OCI-LY3 (cell line): ENCODE results near the gene DNAJC22.

Source experiments
- H2AFZ ChIP-seq: fragments of 200-600, 300-600 bp; shearing (Covaris generic); 2 replicates; pipeline ENCODE4 v1.6.0; 2014; ENCODE audit warnings: antibody characterized with exemption, low read depth, low read length
- H3K27ac ChIP-seq: fragments of 200-600, 300-600 bp; sonication (generic); 2 replicates; pipeline ENCODE4 v1.5.1; 2014; ENCODE audit warnings: mild to moderate bottlenecking, low read length, moderate library complexity, mixed read lengths
- H3K27me3 ChIP-seq: fragments of 200-600, 300-600 bp; sonication (generic); 2 replicates; pipeline ENCODE4 v1.6.1; 2014; ENCODE audit warnings: low read depth, low read length, mixed read lengths
- H3K36me3 ChIP-seq: fragments of 200-600, 300-600 bp; sonication (generic); replicated peaks from 2 replicates; pipeline ENCODE3; 2014; ENCODE audit warnings: low read depth, low read length, mixed read lengths
- H3K4me1 ChIP-seq: fragments of 300-600, 200-600 bp; sonication (generic); 2 replicates; pipeline ENCODE4 v1.6.1; 2014; ENCODE audit warnings: low read length, mixed read lengths
- H3K4me2 ChIP-seq: fragments of 200-600, 300-600 bp; sonication (generic); 2 replicates; pipeline ENCODE4 v1.6.1; 2014; ENCODE audit warnings: low read length, mixed read lengths
- H3K4me3 ChIP-seq: fragments of 300-600, 200-600 bp; sonication (generic); 2 replicates; pipeline ENCODE4 v1.5.1; 2014; ENCODE audit warnings: antibody characterized with exemption, mild to moderate bottlenecking, low read length, moderate library complexity
- H3K79me2 ChIP-seq: fragments of 300-600, 200-600 bp; shearing (Covaris generic); 2 replicates; pipeline ENCODE4 v1.6.1; 2014; ENCODE audit warnings: mild to moderate bottlenecking, low read length, mixed read lengths
- H3K9ac ChIP-seq: fragments of 300-600, 200-600 bp; shearing (Covaris generic); 2 replicates; pipeline ENCODE4 v1.6.0; 2014; ENCODE audit warnings: mild to moderate bottlenecking, low read length, moderate library complexity
- H3K9me3 ChIP-seq: fragments of 200-600, 300-600 bp; shearing (Covaris generic); 2 replicates; pipeline ENCODE4 v1.6.1; 2014; ENCODE audit warnings: low read length, mixed read lengths; ENCODE audit not compliant: insufficient read depth
- H4K20me1 ChIP-seq: fragments of 200-600, 300-600 bp; sonication (generic); 2 replicates; pipeline ENCODE4 v1.6.1; 2016; ENCODE audit warnings: low read length, mixed read lengths; ENCODE audit not compliant: insufficient read depth
- EZH2phosphoT487 ChIP-seq: fragments of 200-600 bp; shearing (Covaris generic); IDR thresholded peaks from 2 replicates; pipeline ENCODE4 v1.6.1; 2018; ENCODE audit warnings: antibody characterized with exemption, mixed run types, low read depth
- TF ChIP-seq, protein P1 (sequence below): fragments of 200-600, 300-600 bp; sonication (generic); IDR thresholded peaks from 2 replicates; pipeline ENCODE4 v1.5.1; 2014; ENCODE audit warnings: antibody characterized with exemption, low read length, low read depth

Gene DNAJC22

DNA sequence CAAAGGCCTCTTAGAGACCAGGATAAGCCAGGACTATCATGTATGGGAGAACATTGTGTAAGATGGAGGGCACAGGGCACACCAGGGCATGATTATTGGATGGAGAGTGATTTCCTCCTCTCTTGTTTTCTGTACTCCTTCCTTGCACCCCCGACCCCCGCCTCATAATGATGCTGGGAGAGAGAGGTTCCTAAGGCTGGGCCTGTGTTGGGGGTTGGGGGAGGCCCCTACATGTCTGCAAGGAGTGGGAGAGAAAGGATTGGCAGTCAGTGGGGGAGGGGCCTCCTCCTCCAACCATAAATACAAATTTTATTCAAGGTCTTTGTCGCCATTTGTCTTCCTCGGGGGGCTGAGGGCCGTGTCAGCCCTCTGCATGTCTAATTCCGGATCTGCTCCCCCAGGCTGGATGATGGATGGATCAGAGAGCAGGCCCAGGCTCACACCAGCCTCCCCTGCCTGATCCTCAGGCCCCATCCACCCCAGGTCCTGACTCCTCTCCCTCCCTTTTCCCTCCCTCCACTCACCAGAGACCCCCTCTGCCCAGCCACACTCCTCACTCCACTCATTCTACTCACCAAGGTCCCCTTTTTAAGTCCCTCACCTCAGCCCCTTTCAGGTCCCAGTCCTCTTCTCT lies 7.7 kb upstream of the DNAJC22 start:
- Histone ChIP-seq H3K27me3 (peaks cover 5% of the 10 kb centered on the region), H3K4me2 (no peak overlapping the region), H3K9ac (no peak overlapping the region), H3K36me3 (no peaks in the 10 kb centered on the region), H4K20me1 (no peaks in the 10 kb centered on the region), H3K4me1 (peaks cover 15% of the 10 kb centered on the region; the same call in 1 of the 2 replicates), H3K27ac (no peak overlapping the region), H2AFZ (no peak overlapping the region), H3K9me3 (no peaks in the 10 kb centered on the region), H3K79me2 (no peaks in the 10 kb centered on the region), H3K4me3 (no peak overlapping the region)
- TF ChIP-seq, protein P1, sequence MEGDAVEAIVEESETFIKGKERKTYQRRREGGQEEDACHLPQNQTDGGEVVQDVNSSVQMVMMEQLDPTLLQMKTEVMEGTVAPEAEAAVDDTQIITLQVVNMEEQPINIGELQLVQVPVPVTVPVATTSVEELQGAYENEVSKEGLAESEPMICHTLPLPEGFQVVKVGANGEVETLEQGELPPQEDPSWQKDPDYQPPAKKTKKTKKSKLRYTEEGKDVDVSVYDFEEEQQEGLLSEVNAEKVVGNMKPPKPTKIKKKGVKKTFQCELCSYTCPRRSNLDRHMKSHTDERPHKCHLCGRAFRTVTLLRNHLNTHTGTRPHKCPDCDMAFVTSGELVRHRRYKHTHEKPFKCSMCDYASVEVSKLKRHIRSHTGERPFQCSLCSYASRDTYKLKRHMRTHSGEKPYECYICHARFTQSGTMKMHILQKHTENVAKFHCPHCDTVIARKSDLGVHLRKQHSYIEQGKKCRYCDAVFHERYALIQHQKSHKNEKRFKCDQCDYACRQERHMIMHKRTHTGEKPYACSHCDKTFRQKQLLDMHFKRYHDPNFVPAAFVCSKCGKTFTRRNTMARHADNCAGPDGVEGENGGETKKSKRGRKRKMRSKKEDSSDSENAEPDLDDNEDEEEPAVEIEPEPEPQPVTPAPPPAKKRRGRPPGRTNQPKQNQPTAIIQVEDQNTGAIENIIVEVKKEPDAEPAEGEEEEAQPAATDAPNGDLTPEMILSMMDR = no peak
- no peak for TF ChIP-seq EZH2phosphoT487

DNA sequence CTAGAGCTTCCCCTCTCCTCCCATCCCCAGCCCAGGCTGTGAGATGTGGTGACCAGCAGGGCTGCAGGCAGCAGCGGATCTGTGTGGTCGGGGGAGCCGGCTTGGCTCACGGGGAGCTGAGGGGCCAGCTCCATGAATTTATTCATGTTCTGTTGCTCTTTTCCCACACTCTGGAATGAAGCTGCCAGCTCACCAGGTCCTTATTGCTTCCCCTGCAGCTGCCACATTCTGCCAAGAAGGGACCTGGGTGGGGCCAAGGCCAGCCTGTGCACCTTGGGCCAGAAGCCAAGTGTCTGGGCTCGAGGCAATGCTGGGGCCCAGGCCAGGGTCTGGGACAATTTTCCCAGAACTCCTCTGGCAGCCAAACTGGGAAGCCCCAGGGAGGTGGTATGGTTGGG lies 7.2 kb upstream of the DNAJC22 start:
- Histone ChIP-seq H3K4me1 (peaks cover 15% of the 10 kb centered on the region; the same call in 1 of the 2 replicates), H3K27me3 (peaks cover 5% of the 10 kb centered on the region), H3K79me2 (no peaks in the 10 kb centered on the region), H3K4me2 (no peak overlapping the region), H2AFZ (no peak overlapping the region), H3K9me3 (no peaks in the 10 kb centered on the region), H4K20me1 (no peaks in the 10 kb centered on the region), H3K4me3 (no peak overlapping the region), H3K9ac (no peak overlapping the region), H3K36me3 (no peaks in the 10 kb centered on the region), H3K27ac (no peak overlapping the region)
- TF ChIP-seq, protein P1 = no peak
- no peak for TF ChIP-seq EZH2phosphoT487

DNA sequence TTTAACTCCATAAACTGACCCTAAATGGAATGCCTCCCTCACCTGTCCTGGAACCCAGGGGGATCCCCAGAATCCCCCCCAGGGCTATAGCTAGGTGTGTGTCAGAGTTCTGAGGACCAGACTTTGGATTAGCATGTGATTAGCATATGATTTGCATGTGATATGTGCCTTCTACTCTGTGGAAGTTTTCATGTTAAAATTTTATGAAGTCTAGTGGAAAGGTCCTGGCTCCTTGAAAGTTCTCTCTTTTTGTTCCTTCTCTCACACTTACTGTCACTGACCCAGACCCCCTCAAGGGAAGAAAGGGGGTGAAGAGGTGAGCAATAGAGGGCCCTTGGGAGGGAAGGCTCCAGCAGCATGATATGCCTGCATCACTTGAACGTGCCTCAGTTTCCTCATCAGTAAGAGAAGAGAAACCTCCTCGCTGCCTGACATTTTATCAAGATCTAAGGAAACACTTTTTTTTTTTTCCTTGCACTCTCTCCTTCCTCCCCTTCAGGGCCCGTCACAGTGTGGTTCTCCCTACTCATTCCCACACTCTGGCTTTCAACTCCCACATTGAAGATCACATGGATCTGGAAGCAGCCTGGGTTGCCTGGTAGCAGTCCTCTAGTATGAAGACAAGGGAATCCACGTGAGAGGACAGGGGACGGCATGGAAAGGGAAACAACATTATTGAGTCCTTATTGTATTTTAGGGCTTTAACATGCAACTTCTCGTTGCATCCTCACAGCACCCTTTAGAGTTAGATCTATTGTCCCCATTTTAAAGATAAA lies 6.4 kb upstream of the DNAJC22 start:
- H3K9me3 ChIP-seq = no peaks in the 10 kb centered on the region
- no peak overlapping the region for H3K4me2 ChIP-seq
- no peak overlapping the region for H3K9ac ChIP-seq
- H3K79me2 ChIP-seq = no peaks in the 10 kb centered on the region
- no peak for TF ChIP-seq EZH2phosphoT487
- TF ChIP-seq, protein P1 = no peak
- no peaks in the 10 kb centered on the region for H3K36me3 ChIP-seq
- H4K20me1 ChIP-seq = no peaks in the 10 kb centered on the region
- H2AFZ ChIP-seq = no peak overlapping the region
- peaks cover 5% of the 10 kb centered on the region for H3K27me3 ChIP-seq
- no peak overlapping the region for H3K4me3 ChIP-seq
- peaks cover 15% of the 10 kb centered on the region; the same call in 1 of the 2 replicates for H3K4me1 ChIP-seq
- H3K27ac ChIP-seq = no peak overlapping the region

- Histone ChIP-seq H3K27ac (no peak overlapping the region), H3K9ac (no peak overlapping the region), H3K9me3 (no peaks in the 10 kb centered on the region), H3K4me2 (no peak overlapping the region), H4K20me1 (no peaks in the 10 kb centered on the region), H2AFZ (no peak overlapping the region), H3K79me2 (no peaks in the 10 kb centered on the region), H3K27me3 (peaks cover 5% of the 10 kb centered on the region), H3K4me1 (peaks cover 15% of the 10 kb centered on the region; the same call in 1 of the 2 replicates), H3K36me3 (no peaks in the 10 kb centered on the region), H3K4me3 (no peak overlapping the region)
- TF ChIP-seq, protein P1 = no peak
- TF ChIP-seq EZH2phosphoT487 = no peak
Measured at GRCh38 chr12:49340971-49341776, 5.5 kb upstream of the DNAJC22 start.
